ENCODE measurements around the gene PIP4K2C. TPM values are rescaled to one million over a fixed set of nuclear protein-coding genes. Genes with fewer than 3 reads are reported as not detected.

The PIP4K2C gene
- total RNA-seq, 2 experiments from 2014 or later, result 10.7 to 12.3 TPM

DNA sequence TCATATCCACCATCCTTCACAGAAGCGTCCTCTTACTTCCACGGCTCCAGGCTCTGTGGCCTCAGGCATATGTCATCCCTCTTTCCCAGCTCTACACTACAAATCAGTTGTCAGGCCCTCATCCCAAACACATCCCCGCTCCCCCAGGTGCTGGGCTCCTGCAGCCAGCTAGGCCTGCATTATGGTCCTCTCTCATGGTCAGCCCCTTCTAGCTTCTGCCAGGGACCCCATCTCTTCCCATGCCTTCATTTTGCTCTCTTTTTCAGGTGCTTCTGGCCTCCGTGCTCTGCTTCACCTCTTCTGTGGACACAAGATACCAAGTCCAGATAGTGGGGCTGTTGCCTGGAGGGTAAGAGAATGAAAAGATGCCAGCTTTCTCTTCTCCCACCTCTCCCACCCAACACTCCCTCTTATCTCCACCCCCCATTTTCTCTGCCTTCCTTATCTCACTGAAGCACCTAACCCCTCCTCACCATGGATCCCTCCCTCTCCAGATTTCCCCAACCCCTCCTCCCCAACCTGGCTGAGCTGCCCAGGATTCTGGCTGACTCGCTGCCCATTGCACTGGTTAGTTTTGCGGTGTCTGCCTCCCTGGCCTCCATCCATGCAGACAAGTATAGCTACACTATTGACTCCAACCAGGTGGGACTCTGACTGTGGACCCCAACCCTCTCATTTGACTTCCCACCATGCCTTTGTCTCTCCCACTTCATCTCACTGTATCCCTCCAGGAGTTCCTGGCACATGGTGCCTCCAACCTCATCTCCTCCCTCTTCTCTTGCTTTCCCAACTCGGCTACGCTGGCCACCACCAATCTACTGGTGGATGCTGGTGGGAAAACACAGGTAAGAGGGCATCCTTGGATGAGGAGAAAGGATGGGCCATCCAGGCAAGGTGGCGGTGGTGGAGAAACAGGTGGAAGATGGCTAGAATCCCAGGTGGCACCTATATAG is 31.6 kb downstream of the PIP4K2C start:
- Mint-ChIP-seq H3K4me3 (peak overlapping the region; percentile 64), H3K4me1 (ENCODE audit: low read depth) (peaks cover 20% of the 10 kb centered on the region), H3K36me3 (ENCODE audit: low read depth) (no peaks in the 10 kb centered on the region), H3K27me3 (peaks cover 88% of the 10 kb centered on the region), H3K9me3 (no peaks in the 10 kb centered on the region), H3K27ac (no peak overlapping the region)
- no peak for DNase-seq
- TF ChIP-seq, protein P1, sequence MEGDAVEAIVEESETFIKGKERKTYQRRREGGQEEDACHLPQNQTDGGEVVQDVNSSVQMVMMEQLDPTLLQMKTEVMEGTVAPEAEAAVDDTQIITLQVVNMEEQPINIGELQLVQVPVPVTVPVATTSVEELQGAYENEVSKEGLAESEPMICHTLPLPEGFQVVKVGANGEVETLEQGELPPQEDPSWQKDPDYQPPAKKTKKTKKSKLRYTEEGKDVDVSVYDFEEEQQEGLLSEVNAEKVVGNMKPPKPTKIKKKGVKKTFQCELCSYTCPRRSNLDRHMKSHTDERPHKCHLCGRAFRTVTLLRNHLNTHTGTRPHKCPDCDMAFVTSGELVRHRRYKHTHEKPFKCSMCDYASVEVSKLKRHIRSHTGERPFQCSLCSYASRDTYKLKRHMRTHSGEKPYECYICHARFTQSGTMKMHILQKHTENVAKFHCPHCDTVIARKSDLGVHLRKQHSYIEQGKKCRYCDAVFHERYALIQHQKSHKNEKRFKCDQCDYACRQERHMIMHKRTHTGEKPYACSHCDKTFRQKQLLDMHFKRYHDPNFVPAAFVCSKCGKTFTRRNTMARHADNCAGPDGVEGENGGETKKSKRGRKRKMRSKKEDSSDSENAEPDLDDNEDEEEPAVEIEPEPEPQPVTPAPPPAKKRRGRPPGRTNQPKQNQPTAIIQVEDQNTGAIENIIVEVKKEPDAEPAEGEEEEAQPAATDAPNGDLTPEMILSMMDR (IDR thresholded peaks at IDR 0.05), result no peak
- CTCF ChIA-PET, result interaction anchor here (0.6 to 7.3 kb wide), 15 partner anchors 8 to 70 kb away, joined by 3 to 124 read pairs (median 3); no protein-coding TSS in a partner anchor
- intact Hi-C loops (cut with micrococcal nuclease), result loop anchor here (2.0 kb wide), 1 partner anchor 40 kb away; no protein-coding TSS in a partner anchor
- POLR2A ChIA-PET, result interaction anchor here (1.2 kb wide), 1 partner anchor 39 kb away, joined by 6 read pairs; no protein-coding TSS in a partner anchor
- ATAC-seq, result no peak

DNA sequence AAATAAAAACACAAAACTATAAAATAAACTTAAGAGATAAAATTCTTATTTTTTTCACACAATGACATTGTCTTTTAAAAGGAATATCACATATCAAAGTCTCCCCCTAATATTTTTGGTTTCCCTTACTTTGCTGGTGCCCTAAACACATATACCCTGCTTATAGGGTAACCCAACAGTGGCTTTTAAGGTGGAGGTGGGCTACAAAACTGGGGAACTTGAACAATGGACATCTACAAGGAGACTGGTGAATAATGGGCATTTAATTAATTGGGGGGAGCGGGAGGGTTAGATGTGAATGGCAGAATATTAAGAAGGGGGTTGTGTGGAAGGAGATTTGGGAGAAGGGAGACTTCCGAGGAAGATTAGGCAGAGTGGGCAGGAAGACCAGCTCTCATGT is 32.4 kb downstream of the PIP4K2C start:
- Mint-ChIP-seq H3K36me3 (ENCODE audit: low read depth) (no peaks in the 10 kb centered on the region), H3K27ac (no peak overlapping the region), H3K9me3 (no peaks in the 10 kb centered on the region), H3K4me3 (no peak overlapping the region), H3K4me1 (ENCODE audit: low read depth) (peaks cover 27% of the 10 kb centered on the region), H3K27me3 (peaks cover 87% of the 10 kb centered on the region)
- DNase-seq (no peak), ATAC-seq (no peak)
- ChIA-PET POLR2A (interaction anchor here (1.2 kb wide), 1 partner anchor 40 kb away, joined by 6 read pairs; no protein-coding TSS in a partner anchor), CTCF (interaction anchor here (7.3 kb wide), 1 partner anchor 40 kb away, joined by 124 read pairs; no protein-coding TSS in a partner anchor)
- TF ChIP-seq, protein P1 (IDR thresholded peaks at IDR 0.05), result no peak
- intact Hi-C loops (cut with micrococcal nuclease), result loop anchor here (2.0 kb wide), 1 partner anchor 41 kb away; no protein-coding TSS in a partner anchor

DNA sequence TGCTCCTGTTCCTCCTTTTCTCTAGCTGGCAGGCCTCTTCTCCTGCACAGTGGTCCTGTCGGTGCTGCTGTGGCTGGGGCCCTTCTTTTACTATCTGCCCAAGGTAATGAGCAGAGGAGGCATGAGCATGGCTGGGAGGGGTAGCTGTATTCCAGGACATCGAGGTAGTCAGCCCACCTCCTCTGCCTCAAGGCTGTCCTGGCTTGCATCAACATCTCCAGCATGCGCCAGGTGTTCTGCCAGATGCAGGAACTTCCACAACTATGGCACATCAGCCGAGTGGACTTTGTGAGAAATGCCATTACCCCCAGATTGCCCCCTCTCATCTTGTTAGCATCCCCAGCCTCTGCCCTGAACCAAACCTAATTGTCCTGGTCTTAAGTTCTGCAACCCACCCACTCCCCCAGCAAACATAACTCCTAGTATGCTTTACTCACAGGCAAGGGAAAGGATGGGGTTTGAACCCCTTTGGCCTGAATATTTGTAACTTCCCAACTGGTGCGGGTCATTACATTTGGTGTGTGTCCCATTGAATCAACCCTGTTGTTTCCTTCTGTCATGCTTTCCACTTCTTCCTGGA is 32.9 kb downstream of the PIP4K2C start:
- Mint-ChIP-seq H3K27me3 (peaks cover 89% of the 10 kb centered on the region), H3K36me3 (ENCODE audit: low read depth) (no peaks in the 10 kb centered on the region), H3K27ac (no peak overlapping the region), H3K4me3 (no peak overlapping the region), H3K4me1 (ENCODE audit: low read depth) (peaks cover 27% of the 10 kb centered on the region), H3K9me3 (no peaks in the 10 kb centered on the region)
- CTCF ChIA-PET, result interaction anchor here (7.3 kb wide), 1 partner anchor 41 kb away, joined by 124 read pairs; no protein-coding TSS in a partner anchor
- intact Hi-C loops (cut with micrococcal nuclease), result loop anchor here (2.0 kb wide), 1 partner anchor 41 kb away; no protein-coding TSS in a partner anchor
- ATAC-seq (no peak), DNase-seq (no peak)
- TF ChIP-seq, protein P1 (IDR thresholded peaks at IDR 0.05), result no peak
- POLR2A ChIA-PET, result no interaction called here

DNA sequence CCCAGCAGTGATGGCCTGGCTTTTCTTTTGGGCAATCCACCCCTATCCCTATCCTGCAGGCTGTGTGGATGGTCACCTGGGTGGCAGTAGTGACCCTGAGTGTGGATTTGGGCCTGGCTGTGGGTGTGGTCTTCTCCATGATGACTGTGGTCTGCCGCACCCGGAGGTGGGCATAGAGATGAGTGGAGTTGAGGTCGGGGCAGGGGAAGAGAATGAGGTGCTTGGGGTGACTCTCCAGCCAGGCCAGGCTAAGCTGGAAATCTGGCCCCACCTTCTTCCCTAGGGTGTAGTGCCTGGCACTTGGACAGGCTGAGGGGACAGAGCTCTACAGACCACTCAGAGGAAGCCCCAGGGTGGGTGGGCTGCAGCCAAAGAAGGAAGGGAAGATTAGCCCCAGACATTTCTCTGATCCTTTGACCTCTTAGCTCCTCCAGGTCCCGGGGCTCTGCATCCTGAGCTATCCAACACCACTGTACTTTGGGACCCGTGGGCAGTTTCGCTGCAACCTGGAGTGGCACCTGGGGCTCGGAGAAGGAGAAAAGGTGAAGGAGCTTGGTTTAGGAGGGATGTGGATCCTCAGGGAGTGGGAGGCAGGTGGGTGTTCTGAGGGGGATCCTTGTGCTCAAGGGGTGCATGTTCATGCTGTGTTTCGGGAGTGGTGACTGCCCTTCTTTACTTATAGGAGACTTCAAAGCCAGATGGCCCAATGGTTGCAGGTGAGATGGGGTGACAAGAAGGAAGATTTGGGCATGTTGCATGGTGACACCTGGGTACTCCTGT is 33.6 kb downstream of the PIP4K2C start:
- Mint-ChIP-seq H3K27ac (no peak overlapping the region), H3K4me1 (ENCODE audit: low read depth) (peaks cover 27% of the 10 kb centered on the region), H3K27me3 (peaks cover 90% of the 10 kb centered on the region), H3K36me3 (ENCODE audit: low read depth) (no peaks in the 10 kb centered on the region), H3K9me3 (no peaks in the 10 kb centered on the region), H3K4me3 (no peak overlapping the region)
- no peak for DNase-seq
- TF ChIP-seq, protein P1 (IDR thresholded peaks at IDR 0.05), result no peak
- ATAC-seq, result no peak
- intact Hi-C loops (cut with micrococcal nuclease), result loop anchor here (5.0 kb wide), 1 partner anchor 68 kb away; the partner anchor contains the start of gene OS9
- ChIA-PET CTCF (interaction anchor here (7.3 kb wide), 1 partner anchor 42 kb away, joined by 124 read pairs; no protein-coding TSS in a partner anchor), POLR2A (interaction anchor here (1.0 kb wide), 2 partner anchors 9 to 41 kb away, joined by 3 to 4 read pairs; no protein-coding TSS in a partner anchor)
